Measurements from ENCODE around the gene R3HDM2.
"Not testable (repeated sequence)": the region's sequence is repeated elsewhere in the genome, so short reads cannot be mapped to it uniquely, and the experiment has no call there.

Gene R3HDM2

DNA sequence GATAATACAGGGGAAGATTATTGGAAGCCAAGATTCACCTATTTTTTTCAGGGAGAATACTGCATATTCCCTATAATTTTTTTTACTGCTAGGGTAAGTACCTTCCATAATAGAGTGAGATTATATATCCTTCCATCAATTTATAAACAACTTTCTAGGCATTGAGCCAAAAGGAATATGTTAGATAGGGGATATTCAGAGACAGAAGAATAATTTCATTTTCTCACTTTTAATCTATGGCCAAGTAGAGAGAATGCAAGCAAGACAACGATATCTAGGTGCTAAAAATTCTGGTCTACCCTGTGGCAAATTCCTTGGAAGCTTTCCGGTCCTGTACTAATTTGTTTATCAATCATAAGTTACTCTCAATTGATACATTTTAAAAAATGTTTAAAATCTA is 110.2 kb downstream of the R3HDM2 start:
- no peak for DNase-seq

DNA sequence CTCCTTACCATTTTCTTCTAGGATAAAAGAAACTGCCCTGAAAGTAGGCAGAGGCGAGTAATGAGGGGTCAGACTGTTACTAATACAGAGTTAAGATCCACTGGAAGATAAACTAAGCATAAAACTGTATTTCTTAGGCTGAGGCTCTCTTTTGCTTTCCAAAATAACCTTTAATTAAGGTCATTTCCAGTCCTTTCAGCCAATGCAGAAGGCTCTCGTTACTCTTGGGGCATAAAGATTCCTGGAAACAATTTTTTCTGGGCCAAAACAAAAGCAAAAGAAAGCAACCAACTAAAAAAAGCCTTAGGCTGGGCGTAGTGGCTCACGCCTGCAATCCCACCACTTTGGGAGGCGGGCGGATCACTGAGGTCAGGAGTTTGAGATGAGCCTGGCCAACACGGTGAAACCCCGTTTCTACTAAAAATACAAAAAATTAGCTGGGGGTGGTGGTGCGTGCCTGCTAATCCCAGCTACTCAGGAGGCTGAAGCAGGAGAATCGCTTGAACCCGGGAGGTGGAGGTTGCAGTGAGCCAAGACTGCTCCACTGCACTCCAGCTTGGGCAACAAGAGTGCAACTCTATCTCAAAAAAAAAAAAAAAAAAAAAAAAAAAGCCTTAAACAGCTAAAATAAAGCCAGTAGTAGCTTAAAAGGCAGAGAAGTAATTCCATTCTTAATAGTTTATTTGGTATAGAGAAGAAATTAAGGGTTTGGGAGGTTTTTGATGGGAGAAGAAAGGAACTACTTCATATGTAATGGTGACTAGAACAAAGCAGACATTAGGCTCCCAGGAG is 111.0 kb downstream of the R3HDM2 start:
- DNase-seq, result no peak

DNA sequence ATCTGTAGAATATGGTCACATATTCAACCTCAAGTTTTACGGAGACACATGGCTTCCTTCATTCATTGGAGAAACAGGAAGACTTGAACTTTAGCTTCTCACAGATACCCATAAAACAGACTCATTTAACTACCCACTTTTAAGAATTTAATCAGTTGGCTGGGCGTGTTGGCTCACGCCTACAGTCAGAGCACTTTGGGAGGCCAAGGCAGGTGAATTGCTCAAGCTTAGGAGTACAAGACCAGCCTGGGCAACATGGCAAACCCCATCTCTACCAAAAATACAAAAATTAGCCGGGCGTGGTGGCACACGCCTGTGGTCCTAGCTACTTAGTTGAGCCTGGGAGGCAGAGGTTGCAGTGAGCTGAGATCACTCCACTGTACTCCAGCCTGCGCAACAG is 115.2 kb downstream of the R3HDM2 start:
- DNase-seq, result no peak

DNA sequence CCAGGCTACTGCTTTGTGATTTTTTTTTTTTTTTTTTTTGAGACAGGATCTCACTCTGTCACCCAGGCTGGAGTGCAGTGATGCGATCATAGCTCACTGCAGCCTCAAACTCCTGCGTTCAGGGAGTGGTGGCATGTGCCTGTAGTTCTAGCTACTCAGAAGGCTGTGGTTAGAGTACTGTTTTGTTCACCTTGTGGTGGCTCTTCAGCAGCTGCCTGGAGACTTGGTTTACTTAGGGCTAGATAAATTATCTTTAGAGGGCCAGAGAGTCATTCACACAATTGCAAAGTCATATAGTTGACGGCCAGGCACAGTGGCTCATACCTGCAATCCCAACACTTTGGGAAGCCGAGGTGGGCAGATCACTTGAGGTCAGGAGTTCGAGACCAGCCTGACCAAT is 118.6 kb downstream of the R3HDM2 start:
- not testable (repeated sequence) for DNase-seq

DNA sequence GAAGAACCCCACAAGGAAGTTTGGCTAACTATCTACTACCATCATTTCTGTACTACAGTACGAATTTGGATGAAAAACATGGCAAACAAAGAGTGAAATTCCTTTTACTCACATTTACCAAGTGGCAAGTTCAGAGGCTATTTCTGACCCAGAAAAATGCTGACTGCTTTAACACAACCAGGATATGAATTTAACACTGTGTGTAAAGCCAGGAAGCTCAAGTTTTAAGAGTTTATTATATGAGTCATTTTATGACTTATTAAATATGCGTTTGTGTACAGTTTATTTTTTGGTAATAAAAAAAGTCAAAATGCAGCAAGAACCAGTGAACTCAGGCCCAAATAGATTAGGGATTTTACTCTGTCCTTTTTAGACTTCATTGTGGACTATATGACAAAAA is 121.4 kb downstream of the R3HDM2 start:
- DNase-seq, result no peak

DNA sequence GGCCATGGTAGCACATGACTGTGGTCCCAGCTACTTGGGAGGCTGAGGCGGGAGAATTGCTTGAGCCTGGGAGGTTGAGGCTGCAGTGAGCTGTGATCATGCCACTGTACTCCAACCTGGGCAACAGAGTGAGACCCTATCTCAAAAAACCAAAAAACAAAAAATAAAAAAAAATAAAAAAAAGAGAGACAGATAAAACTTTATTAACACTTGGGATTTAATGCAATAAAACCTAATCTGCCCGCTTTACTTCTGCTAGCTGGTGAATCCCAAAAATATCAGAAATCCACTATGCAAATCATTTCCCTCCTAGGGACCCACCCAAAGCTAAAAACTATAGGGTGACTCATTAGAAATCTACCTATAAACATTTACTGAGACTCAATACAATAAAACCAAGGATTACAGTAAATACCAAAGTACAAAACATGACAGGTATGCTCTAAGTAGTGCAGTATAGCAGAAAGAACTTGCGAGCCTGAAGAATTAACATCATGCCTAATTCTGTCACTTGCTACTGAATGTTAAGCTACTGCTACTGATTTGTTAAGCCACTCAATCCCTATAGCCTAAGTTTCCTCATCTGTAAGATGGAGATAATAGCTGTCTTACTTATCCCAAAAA is 129.8 kb downstream of the R3HDM2 start:
- DNase-seq, result no peak

DNA sequence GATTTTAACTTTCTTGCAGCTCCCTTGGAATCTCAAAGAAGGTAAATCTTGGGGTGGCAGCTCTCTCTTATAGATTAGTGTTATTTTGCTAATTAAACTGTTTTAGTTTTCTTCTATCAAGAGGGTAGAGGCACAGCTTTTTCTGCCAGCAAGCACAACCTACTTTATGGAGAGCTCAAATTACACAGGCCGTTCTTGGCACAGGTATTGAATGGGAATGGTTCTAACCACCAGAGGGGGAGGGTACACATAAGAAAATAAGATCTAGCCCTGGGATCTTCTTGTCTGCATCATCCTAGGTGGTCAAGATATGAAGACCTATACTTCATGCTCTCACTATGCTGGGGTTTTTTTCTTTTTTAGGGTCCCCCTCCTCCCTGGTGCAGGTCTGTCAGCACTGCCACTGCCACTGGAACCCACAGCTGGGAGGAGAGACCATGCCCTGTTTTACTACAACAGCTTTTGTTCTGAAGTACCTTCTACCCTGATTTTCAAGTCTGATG is 131.3 kb downstream of the R3HDM2 start:
- no peak for DNase-seq

DNA sequence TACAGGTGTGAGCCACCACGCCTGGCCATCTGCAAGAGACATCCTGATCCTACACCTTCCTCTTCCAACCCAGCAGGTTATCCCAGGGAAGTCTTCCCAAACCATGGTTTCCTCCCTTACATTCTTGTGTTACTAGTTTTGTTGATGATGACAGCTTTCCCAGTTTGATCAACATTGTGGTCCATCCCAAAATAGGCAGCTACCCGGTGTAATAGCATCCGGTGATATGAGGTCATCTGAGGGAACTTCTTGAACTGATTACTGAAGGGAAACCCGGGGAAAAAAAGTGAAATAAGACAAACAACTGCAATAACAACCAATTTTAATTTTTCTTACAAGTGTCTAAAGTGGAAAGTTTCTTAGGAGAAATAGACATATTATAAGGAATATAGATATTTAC is 134.6 kb downstream of the R3HDM2 start:
- no peak for DNase-seq

DNA sequence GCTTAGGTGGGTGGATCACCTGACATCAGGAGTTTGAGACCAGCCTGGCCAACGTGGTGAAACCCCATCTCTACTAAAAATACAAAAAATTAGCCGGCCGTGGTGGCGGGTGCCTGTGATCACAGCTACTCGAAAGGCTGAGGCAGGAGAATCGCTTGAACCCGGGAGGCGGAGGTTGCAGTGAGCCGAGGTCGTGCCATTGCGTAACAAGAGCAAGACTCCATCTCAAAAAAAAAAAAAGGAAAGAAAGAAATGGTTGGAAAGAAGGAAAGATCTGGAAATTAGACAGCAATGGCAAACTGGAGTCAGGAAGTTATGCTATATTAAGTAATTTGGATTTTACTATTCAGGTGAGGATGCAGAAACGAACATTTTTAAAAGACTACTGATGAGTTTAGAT is 148.8 kb downstream of the R3HDM2 start:
- not testable (repeated sequence) for DNase-seq

DNA sequence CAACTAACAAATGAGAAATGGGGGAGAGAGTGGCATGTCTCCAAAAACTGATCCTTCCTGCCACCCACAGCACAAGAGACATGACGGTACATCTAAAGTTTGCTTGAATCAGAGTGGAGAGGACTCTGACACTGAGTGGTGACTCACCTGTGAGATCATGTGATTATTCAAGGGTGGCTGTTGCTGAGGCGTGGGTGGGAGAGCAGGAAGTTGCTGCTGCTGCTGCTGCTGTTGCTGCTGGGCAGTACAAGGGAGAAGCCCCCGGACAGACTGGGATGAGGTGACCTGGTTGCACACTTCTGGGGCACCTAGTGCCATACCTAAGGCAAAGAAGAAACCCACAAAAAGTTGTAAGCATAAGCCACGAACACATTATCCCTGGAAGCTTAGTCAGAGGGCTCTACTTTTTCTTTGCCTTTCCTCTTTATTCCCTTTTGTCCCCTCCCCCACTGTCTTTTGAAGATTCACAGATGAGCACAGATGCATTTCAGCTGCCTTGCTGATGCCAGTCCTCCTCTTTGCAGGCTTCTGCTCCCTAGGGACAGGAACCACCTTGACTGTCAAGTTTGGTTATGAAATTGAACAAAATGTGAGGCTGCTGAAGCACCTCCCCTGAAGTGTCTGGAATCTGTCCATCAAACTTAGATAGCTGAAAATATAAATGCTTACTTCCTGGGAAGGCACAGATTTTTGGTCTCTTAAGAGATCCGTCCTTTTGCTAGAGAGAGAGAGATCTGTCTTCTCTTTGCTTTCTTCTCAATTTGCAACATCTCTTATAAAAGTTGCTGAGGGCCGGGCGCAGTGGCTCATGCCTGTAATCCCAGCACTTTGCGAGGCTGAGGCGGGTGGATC is 150.4 kb downstream of the R3HDM2 start:
- peak; percentile 10 for DNase-seq

DNA sequence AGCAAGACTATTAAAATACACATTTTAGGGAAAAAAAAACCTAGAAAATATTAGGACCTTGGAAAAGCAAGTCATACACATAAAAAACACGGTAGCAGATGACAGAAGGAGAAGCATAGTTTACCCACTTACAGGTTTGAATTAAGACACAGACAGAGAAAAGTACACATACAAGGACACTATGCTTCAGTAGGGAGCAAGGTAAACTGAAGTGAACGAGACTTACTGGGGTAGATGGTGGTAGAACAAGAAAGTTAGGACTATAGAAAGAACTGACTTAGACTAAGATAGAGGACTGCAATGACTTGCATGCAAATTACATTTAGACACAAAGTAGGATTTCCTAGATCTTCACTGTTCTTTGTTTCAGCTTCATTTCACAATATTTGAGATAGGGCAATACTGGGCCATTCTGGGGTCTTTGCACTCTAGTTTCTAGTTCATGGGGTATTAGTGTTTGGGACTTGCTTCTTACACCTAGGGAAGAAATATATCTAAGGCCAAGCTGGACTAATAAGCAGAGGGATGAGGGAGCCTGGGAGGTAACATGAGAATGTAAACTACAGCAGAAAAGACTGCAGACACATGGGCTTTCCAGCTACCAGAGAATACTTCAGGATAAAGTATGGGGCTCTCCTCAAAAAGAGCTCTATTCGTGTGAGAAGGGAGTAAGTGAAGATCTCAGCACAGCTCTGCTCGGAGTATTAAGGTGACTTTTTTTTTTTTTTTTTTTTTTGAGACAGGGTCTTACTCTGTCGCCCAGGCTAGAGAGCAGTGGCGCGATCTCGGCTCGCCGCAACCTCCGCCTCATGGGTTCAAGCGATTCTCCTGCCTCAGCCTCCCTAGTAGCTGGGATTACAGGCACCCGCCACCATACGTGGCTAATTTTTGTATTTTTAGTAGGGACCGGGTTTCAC is 152.1 kb downstream of the R3HDM2 start:
- DNase-seq, result no peak

DNA sequence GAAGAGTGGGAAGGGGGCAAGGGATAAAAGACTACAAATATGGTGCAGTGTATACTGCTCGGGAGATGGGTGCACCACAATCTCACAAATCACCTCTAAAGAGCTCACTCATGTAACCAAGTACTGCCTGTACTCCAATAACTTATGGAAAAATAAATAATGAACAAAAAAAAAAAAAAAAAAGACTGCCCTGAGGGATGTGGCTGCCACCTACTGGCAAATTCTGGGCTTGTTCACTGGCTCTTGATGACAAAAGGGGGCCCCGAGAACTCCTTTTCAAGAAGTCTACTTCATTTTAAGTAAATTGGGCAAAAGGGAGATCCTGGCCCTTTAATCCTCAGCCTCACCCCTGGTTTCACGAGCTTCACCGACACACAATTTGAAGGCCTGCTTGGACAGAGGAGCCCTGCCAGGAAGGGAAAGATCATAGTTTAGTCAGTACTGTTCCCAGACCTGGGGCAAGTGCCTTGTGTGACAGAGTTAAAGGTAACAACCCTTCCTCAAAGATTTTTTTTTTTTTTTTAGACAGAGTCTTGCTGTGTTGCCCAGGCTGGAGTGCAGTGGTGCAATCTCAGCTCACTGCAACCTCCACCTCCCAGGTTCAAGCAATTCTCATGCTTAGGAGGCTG is 153.8 kb downstream of the R3HDM2 start:
- no peak for DNase-seq

DNA sequence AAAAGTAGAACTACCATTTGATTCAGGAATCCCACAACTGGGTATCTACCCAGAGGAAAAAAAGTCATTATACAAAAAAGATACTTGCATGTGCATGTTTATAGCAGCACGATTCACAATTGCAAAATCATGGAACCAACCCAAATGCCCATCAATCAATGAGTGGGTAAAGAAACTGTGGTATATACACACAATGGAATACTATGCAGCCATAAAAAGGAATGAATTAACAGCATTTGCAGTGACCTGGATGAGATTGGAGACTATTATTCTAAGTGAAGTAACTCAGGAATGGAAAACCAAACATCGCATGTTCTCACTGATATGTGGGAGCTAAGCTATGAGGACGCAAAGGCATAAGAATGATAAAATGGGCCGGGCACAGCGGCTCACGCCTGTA is 154.6 kb downstream of the R3HDM2 start:
- not testable (repeated sequence) for DNase-seq

DNA sequence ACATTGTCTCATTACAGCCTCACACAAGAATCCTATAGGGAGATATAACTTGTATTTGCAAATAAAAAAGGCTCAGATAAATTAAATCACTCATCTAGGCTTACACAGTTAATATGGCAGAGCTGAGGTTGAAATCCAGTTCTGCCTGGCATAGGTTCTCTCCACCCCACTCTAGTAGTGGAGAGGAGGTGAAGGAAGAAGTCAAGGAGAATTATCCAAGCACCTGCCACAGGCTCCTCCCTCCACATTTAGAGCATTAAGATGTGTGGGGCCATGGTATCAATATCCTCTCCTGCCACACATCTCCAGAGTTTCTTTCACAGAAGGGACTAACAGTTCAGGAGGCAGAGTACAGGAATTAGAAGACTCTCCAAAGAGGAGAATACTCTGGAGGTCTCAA is 157.3 kb downstream of the R3HDM2 start:
- no peak for DNase-seq

DNA sequence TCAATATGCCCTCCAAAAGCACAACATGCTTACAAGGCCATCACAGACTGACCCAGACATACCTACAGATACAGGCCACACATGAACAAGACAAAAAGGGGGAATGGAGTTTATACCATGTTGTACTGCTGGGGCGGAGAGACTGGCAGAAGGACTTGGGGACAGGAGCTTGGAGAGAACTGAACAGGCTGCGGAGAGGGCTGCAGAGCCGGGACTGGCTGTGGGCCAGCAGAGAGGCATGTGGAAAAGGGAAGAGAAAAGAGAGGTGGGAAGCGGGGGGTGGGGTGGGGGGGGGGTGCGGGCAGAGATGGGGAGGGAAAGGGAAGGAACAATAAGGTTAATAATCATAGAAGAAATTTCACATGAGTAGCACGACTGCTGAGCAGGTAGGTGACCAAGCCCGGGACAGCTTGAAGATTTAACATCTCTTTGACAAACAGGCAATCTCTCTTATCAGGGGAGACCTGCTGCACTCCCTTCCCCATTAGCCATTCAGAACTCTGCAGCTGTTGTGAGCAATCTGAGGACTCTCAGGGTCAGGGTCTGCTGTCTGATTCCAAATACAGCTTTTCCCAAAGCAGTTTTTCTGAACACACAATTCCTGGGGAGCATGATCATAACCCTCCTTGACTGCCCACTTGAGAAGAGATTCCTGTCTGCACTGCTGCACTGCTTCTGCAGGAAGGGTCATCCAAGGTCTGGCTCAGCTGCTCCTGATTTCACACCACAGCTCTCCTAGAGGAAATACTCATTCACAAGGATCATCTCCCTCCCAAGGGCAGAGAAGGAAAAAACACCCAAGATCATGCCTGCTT is 158.3 kb downstream of the R3HDM2 start:
- no peak for DNase-seq

DNA sequence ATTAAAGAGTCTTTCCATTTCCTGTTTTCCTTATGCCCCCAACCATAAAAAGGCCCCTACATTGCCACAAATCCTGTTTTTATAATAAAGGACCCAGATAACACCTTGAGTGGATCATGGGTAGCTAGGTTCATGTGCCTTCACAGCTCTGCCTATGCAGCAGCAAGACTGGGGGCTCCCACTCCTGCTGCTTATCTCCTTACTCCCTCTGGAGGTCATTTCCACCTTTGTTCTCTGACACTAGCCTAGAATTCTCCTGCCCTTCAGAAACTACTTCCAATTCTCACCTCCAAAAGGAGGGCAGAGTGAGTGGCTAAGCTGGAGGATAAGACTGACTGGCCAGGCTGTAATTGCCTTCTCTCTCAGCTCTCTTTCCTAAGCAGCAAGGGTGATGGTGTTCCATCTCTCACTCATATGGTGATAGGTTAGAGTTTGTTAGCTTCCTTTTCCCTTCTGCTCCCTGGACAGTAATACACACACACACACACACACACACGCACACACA is 159.8 kb downstream of the R3HDM2 start:
- peak; percentile 11 for DNase-seq

DNA sequence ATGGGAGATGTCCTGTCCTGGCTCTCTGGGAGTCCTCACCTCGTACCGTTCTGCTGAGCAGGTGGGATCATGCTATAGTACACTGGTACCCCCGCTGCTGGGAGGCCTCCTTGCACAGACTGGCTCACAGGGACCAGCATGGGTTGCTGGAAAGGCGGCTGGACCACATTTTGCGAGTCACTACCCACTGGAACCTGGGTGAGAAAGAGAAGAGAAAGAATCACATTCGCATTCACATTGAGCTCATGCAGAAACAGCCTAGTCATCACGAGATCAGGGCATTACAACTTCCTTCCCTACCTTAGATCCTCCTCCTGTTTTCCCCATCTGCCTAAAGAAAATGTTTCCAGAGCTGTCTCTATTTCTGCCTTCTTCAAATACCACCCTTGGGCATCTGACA is 162.6 kb downstream of the R3HDM2 start:
- DNase-seq, result no peak

DNA sequence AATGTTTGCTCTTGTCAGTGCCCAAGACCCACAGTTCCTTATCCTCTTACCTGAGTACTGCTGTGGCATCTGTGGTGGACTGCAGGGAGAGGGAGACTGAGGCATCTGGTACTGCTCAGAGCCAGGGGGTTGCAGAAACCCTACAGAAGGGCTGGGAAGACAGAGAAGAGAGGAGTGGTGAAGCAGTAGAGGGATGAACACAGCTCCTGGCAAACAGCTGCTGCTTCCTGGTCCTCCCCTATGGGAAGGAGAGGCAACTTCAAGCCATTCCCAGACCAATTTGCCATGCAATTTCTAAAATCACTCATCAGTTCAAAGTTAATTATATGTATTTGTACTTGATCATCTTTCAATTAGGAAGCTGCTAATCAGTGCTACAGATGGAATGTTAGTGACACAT is 164.2 kb downstream of the R3HDM2 start:
- DNase-seq, result no peak

DNA sequence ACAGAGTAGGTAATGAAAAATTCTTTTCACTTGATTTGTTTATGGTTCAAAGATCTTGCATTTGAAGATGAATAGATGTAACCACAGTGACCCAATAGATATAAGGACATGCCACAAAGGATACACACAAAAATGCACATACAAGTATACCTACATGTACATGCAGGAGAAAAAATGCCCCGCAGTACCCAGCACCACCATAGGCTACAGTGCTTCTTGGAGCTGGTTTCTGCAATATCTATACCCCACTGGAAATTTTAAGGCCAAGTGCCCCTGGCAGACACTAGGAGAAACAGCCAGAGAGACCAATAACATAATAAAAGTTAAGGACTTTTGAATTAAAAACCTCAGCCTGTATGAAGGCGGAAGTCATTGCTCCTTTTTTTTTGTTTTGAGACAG is 167.7 kb downstream of the R3HDM2 start:
- DNase-seq, result no peak

DNA sequence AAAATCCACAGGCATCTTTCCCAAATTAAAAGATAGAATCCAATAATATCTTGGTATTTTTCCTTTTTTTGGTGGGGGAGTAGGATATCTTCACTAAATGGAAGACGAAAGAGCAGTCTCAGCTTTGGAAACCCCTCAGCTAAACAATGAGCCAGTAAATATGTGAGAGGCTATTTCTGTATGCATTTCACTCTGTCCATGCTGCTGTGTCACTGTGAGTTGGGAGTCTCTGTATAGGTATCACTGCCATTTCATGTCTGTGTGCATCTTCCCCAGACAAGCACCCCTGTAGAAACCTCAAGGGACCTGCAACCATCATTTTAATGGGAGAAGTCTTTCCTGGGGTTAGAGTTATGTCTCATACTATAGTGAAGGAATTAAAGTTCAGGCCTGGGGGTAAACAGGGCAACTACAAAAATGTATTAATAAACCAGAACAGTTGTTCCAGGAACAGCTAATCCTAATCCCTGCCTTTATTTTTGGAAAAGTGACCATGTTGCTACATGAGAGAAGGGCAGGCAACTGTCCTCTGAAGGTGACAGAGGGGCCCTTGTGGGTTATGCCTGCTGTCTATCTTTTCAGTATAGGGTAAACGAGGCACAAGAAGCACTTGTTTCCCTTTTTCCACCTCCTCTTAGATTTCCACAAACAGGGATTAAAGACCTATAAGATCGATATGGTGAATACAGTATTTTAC is 168.6 kb downstream of the R3HDM2 start:
- no peak for DNase-seq

Measured in GDM1 (cell line).